ENCODE results near the gene DPT.

DNA sequence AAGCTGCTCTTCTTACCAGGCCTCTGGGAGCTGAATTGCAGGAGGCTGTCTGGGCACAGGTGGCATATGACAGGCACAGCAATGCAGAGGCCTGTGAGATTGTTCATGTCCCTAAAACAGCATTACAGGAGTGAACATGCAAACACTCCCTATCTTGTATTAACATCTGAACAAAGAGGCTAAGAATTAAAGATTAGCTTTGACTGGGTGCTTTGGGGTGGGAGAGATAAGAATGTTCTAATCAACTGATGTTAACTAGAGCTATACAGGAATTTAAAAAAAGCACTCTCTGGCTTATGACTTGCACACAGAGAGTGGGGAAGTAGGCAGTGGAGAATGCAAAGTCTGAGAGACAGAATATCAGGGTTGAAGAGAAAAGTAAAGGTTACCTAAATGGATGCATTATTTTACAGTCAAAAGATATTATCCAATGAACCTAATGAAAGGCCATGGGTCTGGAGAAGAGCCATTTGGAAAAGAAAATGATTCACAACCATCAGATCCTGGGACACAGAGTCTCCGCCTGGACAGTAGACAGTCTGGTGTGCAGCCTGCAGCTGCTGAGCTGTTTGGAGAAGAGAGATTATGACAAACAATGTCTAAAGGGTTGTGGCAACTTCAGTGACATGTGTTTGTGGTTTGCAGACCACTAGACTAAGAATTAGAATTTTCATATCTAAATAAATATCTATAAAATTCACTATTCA, 20.2 kb downstream of the DPT start:
- TF ChIP-seq, protein P1, sequence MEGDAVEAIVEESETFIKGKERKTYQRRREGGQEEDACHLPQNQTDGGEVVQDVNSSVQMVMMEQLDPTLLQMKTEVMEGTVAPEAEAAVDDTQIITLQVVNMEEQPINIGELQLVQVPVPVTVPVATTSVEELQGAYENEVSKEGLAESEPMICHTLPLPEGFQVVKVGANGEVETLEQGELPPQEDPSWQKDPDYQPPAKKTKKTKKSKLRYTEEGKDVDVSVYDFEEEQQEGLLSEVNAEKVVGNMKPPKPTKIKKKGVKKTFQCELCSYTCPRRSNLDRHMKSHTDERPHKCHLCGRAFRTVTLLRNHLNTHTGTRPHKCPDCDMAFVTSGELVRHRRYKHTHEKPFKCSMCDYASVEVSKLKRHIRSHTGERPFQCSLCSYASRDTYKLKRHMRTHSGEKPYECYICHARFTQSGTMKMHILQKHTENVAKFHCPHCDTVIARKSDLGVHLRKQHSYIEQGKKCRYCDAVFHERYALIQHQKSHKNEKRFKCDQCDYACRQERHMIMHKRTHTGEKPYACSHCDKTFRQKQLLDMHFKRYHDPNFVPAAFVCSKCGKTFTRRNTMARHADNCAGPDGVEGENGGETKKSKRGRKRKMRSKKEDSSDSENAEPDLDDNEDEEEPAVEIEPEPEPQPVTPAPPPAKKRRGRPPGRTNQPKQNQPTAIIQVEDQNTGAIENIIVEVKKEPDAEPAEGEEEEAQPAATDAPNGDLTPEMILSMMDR (IDR thresholded peaks at IDR 0.05): no peak
- no peak for TF ChIP-seq SP1 (CRISPR knock-in tag; conservative IDR thresholded peaks at IDR 0.05)
- TF ChIP-seq, protein P2, sequence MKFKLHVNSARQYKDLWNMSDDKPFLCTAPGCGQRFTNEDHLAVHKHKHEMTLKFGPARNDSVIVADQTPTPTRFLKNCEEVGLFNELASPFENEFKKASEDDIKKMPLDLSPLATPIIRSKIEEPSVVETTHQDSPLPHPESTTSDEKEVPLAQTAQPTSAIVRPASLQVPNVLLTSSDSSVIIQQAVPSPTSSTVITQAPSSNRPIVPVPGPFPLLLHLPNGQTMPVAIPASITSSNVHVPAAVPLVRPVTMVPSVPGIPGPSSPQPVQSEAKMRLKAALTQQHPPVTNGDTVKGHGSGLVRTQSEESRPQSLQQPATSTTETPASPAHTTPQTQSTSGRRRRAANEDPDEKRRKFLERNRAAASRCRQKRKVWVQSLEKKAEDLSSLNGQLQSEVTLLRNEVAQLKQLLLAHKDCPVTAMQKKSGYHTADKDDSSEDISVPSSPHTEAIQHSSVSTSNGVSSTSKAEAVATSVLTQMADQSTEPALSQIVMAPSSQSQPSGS (CRISPR knock-in tag; IDR thresholded peaks at IDR 0.05; ENCODE audit: borderline replicate concordance, low read depth): no peak

All from WTC11 (cell line).